ENCODE data around the gene SERPINB4. TPM values are rescaled to one million over a fixed set of nuclear protein-coding genes. Genes with fewer than 3 reads are reported as not detected.

Gene SERPINB4
- total RNA-seq, 2 donors from 2014 or later: not detected

Other genes starting within 250 kb of the SERPINB4 start
- gene VPS4B, start 221.8 kb downstream of the SERPINB4 start, total RNA-seq: 10 to 100 TPM; 46.2 to 47.3 TPM
- not detected for gene SERPINB5, start 167.3 kb downstream of the SERPINB4 start, total RNA-seq
- gene SERPINB12, start 101.9 kb downstream of the SERPINB4 start, total RNA-seq: not detected
- gene SERPINB13, start 56.9 kb downstream of the SERPINB4 start, total RNA-seq: not detected
- not detected for gene SERPINB3, start 17.6 kb upstream of the SERPINB4 start, total RNA-seq
- gene SERPINB11, start 58.7 kb upstream of the SERPINB4 start, total RNA-seq: not detected
- gene SERPINB7, start 131.2 kb upstream of the SERPINB4 start, total RNA-seq: not detected
- gene SERPINB2, start 243.4 kb upstream of the SERPINB4 start, total RNA-seq: 1 to 10 TPM in 1 of 2 donors, under 1 TPM in 1; 0.46 to 1.2 TPM